ENCODE measurements around the gene ARMC12.
A peak's percentile ranks its signal among the peaks of the same experiment; 100 is the strongest.
"Not testable (repeated sequence)": the region's sequence is repeated elsewhere in the genome, so short reads cannot be mapped to it uniquely, and the experiment has no call there.

Gene ARMC12, protein sequence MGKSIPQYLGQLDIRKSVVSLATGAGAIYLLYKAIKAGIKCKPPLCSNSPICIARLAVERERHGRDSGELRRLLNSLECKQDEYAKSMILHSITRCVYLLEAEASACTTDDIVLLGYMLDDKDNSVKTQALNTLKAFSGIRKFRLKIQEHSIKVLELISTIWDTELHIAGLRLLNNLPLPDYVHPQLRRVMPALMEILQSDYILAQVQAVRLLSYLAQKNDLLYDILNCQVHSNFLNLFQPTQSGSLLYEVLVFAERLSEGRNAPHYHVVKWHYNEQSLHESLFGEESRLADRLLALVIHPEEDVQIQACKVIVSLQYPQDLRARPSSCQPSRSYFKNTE

DNA sequence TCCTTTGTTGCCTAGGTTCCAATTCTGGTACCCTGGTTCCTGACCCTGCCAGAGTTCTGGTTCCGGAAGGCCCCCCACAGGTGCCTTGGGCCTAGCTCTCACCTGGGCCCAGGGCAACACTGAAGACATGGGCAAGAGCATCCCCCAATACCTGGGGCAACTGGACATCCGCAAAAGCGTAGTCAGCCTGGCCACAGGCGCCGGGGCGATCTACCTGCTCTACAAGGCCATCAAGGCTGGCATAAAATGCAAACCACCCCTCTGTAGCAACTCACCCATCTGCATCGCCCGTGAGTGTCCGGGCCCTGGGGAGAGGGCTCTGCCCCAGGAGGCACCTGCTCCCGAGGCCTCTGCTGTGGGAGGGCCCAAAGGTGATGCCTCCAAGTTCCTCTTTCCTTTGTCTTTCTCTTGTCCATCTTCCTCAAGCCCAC is at the start of gene ARMC12:
TSS of gene ARMC12 (plus strand) at position 51 of the 431 bp plus-strand sequence. CDS start at position 128, 77 bp downstream.
- DNase-seq, result no peak

DNA sequence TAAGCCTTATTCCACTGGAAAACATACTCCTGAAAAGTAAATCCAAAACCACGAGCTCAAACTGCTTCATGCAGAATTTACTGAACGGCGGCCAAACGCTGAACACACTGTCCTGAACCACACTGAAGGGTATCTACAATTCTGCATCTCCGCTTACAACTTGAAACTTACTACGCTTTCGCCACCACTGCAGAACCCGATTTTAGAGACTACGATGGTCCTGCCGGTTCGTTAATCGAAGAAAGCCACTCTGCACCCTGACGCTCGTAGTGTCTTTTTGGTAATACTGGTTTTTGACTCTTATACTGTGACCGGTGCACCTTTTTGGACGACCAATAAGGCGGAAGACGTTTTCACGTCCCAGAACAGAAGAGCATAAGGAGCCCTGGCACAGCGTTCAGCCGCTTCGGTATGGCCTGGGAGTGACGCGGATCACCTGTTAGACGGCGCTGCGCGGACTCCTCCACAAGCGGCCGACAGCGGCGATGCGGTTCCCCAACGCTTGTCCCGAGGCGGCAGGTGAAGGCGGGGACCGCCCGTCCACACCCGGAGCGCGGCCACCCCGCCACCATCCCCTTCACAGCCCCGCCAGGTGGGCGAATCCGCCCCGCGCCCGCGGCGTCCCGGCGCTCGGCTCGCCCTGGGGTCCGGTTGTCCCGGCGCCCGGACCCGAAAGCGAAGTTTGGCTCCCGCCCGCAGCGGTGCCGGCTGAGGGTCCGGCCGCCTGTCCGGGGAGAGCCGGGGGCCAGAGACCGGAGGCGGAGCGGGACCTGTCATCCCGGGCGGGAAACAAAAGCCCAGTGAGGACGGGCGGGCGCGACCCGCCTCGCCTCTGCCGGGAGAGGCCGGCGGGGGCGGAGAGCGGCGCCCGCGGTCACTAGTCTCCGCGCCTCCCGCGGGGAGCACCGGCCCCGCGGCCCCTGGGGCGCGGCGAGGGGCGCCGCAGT is 48.9 kb upstream of the ARMC12 start:
- DNase-seq, result peak; percentile 68

DNA sequence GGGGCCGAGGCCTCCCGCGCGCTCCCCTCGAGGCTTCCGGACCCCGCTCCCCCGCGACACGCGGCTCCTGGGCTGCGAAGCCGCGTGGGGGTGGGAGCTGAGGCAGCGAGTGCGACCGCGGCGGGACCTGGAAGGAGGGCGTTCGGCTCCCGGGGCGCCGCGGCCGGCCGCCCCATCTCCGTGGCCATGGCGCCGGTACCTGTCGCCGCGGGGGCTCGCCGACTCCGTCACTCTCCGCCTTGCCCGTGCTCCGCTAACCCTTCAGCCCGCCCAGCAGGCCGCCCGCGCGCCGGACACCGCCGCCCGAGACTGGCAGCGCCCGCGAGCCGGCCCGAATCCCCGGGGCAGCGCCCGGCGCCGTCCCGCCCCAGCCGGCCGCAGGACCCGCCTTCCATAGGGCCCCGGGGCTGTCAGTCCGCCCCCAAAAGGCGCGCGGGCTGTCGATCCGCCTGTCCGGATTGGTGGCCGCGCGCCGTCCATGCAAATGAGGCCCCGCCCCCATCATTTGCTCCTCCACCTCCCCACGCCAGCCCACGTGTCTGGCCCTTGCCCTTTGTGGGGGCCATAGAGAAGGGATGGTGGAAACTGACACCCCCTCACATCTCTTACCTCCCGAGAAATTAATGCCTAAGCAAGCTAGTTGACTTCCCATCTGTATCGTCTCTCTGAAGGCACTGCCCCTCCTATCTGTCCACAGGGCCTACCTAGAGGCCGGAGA is 48.1 kb upstream of the ARMC12 start, which contains the start of gene FKBP5:
TSS of gene FKBP5 (minus strand) at position 311 of the 718 bp plus-strand sequence. CDS start 46,091 bp downstream, outside the sequence.
- DNase-seq, result peak; percentile 91

DNA sequence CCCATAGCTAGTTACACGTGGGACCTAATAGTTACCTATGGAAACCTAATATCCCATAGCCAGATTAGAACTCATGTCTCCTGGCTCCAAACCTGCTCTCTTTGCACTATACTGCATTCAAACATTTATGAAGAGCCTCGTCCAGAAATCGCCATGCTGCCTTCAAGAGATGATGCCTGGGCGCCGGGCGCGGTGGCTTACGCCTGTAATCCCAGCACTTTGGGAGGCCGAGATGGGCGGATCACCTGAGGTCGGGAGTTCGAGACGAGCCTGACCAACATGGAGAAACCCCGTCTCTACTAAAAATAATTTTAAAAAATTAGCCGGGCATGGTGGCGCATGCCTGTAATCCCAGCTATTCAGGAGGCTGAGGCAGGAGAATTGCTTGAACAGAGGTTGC is 46.8 kb upstream of the ARMC12 start:
- not testable (repeated sequence) for DNase-seq

DNA sequence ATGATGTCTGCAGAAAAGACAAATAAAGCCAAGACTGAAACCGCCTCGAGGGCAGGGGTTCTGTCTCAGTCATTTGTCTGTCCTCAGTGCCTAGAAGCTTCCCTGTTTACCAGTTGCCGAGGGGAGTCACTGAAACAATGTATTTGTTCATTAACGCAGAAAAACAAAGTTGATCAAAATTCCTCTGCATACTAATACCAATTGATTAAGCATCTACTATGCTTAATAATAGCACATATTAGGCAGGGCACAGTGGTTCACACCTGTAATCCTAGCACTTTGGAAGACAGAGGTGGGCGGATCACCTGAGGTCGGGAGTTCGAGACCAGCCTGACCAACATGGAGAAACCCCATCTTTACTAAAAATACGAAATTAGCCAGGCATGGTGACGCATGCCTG is 46.3 kb upstream of the ARMC12 start:
- DNase-seq, result no peak

DNA sequence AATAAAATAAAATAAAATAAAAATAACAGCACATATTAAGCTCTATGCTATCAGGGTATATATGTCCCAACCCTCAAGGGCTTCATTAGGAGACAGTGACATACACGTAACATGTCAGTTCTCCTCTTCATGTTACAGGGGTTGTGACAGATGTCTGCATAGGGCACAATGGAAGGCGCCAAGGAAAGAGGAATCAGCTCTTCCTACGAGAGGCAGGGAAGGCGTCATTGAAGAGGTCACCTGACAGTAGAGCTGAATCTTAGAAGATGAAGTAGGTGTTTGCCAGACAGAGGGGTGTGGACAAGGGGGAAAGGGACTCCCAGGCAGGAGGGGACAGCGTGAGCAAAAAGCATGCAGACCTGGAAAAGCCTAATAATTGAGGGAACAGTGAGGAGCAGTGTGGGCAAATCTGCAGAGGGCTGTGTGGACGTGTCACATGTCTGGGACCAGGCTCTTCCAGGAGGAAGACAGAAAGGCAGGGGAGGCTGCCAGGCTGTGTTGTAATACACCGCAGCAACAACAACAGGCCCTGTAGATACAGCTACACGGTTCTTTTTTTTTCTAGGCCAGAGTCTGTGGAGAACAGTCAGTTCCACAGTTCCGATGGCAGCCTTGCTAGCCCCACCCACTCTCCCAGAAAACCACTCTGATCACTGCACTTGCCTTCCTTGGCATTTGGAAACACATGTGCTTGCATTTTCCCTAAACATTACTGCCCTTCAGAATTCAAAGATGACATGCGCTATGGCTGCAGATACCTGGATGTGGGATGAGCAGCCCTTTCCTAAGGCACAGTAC is 45.6 kb upstream of the ARMC12 start:
- DNase-seq, result no peak

DNA sequence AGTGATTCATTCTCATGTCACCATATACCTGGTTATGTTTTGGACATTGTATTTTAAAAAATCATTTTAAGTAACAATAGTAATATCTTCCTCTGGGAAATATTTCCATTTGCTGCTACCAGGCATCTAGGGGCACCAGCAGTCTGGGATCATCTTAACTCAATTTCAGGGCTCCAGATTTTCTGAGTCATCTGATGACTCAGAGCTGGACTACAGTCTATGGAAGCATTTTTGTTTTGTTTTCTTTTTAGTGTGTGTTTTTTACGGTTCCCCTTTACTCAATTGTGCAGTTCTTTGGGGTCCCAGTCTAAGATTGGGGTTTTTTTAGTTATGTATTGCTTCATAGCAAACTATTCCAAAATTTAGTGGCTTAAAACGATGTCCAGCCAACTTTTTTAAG is 42.4 kb upstream of the ARMC12 start:
- DNase-seq, result no peak

DNA sequence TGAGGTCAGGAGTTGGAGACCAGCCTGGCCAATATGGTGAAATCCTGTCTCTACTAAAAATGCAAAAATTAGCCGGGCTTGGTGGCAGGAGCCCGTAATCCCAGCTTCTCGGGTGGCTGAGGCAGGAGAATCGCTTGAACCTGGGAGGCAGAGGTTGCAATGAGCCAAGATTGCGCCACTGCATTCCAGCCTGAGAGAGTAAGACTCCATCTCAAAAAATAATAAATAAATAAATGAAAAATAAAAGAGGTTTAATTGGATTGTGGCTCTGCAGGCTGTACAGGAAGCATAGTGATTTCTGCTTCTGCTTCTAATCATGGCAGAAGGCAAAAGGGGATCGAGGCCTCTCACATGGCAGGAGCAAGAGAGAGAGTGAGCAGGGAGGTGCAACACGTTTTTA is 38.4 kb upstream of the ARMC12 start:
- DNase-seq, result not testable (repeated sequence)

DNA sequence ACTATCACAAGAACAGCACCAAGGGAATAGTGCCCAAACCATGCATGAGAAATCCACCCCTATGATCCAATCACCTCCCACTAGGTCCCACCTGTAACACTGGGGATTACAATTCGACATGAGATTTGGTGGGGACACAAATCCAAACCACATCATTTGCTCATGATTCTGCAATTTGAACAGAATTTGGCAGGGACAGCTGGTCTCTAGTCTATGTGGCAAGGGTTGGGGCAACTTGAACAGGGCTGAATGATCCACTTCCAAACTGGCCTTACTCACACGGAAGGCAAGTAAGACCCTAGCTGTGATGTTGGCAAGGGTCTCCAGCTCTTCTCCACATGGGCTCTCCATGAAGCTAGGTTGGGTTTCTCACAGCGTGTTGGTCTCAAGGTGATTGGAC is 38.0 kb upstream of the ARMC12 start:
- no peak for DNase-seq

DNA sequence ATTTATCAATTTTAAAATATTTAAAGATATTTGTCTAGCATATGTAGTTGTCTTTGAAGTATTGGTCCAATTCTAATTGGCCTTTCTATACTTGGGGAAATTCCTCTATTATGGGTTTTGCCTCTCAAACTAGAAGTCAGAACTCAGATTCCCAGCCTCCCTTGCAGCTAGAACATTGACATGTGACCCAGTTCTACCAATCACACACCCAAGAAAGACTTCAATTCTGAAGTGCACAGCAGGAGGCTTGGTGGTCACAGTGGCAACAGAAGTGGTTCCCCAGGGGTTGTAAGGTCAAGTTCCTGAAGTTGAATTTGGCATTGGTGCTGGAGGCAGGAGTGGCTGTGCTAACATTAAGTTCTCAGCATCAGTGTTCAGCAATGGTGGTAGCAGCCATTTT is 33.3 kb upstream of the ARMC12 start:
- no peak for DNase-seq

DNA sequence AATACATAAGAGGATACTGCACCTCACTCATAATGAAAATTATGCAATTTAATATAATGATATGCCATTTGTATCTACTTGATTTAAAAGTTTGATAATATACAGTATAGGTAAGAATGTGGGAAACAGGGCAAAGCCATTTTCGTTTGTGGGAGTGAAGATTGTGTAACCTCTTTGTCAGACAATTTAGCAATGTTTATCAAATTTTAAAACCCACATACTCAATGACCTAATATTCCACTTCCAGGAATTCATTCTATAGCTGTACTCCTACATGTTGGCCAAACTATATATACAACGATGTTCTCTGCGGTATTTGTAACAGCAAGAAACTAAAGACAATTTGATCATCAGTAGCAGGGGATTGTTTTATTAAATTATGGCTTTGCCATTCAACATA is 30.4 kb upstream of the ARMC12 start:
- DNase-seq, result no peak

DNA sequence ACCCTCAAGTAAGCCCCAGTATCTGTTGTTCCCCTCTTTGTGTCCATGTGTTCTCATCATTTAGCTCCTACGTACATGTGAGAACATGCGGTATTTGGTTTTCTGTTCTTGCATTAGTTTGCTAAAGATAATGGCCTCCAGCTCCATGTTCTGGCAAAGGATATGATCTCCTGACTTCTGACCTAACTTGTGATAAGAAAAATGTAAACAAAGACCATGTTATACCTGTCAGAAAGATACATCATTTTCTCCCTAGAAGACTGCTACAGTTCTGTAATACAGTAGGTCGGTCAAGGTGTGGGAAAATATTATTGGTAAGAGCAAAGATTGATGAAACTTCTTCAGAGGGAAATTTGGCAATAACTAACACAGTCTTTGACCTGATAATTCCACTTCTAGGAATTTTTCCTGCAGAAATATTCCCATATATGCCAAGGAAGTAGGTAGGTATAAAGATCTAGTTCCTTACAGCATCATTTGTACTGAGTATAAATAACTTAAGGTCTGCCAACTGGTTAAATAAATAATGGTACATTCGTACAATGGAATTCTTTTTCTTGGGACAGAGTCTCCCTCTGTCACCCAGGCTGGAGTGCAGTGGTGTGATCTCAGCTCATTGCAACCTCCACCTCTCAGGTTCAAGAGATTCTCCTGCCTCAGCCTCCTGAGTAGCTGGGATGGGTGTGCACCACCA is 29.0 kb upstream of the ARMC12 start:
- no peak for DNase-seq

DNA sequence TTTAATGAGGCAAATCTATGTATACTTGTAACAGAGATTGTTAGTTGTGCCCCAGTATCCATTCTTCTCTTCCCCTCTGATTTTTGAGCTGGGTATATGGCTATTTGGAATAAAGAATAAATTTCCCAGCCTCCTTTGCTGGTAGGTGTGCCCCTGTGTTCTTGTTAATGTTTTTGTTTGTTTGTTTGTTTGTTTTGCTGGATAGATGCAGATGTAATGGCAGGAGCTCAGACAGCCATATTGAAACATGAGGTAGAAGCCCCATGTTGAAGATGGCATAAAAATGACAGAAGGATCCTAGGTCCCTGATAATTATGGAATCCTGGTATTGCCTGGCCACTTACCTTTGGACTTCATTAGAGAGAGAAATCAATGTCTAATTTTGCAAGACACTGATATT is 28.2 kb upstream of the ARMC12 start:
- DNase-seq, result no peak

DNA sequence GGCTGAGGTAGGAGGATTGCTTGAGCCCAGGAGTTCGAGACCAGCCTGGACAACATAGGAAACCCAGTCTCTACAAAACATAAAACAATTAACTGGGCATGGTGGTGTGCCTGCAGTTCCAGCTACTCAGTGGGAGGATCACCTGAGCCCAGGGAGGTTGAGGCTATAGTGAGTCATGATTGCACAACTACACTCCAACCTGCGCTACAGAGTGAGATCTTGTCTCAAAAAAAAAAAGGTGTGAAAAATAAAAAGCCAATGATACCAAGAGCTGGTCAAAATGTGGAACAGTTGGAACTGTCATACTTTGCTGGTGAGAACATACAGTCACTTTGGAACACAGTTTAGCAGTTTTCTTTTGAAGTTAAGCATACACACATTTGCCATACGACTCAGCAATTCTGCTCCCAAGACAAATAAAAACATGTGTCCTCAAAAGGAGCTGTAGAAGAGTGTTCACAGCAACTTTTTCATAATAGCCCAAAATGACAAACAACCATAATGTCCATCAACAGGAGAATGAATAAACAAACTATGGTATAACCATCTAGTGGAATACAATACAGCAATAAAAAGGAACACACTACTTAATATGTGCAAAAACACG is 26.5 kb upstream of the ARMC12 start:
- DNase-seq, result peak; percentile 40

DNA sequence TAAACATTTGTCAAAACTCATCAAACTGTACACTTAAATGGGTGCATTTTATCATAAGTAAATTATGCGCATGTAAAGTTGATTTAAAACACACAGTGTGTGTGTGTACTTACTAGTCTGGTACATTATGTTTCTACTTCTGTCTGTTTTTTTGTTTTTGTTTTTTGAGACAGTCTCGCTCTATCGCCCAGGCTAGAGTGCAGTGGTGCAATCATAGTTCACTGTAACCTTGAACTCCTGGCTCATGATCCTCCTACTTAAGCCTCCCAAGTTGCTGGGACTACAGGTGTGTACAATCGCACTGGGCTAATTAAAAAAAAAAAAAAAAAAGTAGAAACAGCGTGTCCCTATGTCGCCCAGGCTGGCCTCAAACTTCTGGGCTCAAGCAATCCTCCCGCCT is 25.1 kb upstream of the ARMC12 start:
- no peak for DNase-seq

DNA sequence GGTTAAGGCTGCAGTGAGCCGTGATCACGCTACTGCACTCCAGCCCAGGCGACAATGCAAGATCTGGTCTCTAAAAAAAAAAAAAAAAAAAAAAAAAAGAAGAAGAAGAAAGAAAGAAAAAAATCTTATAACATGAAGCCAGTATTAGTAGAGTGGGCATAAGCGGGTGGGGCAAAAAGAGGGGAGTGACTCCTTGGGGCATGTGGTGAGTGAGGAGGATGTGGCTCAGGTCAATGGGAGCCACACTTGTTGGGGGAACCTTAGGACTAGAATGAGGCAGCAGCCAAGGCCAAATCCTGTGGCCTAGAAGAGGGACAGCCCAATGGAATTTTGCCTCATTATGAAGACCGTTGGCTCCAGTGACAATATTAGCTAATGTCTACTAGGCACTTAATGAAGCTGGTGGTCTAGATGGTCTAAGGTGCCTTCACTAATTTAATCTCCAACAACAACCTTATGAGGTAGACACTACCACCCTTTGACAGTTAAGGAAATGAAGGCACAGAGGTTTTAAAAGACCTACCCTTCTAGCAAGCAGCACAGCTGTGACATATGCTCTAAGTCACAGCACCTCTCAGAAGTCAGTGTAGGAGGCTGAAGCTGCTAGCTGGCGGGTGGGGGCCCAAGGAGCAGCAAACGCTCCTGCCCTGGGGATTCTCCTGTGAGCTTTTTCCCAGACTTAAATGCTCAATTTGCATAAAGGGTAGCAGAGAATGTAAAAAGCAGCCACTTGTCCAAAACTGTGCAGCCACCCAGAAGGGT is 23.6 kb upstream of the ARMC12 start:
- no peak for DNase-seq

DNA sequence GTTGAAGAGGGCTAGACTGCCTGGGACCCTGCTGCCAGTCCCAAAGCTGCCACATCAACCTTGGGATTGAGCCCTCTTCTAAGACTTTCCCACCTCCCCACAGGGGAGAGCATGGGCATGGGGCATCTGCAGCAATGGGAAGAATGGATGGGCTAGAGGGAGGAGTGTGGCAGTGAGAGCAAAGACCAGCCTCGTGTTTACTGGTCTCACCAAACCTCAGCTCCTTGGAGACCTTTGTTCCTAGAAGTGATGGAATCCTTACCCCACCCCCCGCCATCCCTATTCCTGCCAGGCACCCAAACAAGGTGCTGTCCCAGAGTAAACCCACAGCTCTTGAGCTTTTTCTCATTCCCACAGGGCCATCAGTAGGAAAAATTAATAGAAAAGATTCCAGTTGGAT is 20.0 kb upstream of the ARMC12 start:
- no peak for DNase-seq

DNA sequence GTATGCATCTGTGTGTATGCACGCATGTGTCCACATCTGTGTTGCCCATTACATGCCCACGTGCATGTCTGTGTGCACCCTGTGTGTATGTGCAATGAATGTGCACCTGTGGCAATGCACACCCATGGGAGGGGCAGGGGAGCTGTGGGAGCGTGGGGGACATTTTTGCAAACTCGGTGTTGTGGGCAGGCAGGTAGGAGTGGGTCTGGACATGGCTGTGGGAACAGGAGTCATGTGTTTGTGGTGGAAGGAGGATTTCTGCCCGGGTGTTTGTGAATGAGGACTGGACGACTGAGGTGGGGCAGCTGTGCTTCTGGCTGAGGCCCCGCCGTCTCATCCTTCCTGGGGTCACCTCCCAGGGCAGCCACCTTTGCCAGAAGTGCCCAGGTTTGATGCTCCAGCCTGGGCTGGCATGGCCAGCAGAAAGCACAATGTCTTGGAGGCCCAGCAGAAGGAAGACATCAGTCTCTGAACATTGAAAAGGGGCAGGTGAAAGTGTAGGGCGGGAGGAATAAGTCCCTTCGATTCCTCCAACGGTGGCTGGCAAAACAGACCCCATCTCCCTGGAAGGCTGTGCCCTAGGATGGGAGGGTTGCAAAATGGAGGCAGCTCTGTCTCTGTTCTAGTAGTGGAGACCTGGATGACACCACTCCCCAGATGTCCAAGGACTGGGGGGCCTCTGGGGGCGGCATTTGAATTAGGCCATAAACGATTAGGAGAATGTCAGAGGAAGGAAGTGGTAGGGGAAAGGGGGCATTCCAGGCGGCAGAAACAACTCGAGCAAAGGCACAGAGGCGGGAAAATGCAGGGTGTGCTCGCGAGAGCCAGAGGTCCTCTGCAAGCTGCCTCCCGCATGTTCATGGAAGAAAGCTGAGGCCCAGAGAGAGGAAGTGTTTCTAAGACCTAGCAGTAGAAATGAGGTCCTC is 19.1 kb upstream of the ARMC12 start:
- DNase-seq, result no peak

DNA sequence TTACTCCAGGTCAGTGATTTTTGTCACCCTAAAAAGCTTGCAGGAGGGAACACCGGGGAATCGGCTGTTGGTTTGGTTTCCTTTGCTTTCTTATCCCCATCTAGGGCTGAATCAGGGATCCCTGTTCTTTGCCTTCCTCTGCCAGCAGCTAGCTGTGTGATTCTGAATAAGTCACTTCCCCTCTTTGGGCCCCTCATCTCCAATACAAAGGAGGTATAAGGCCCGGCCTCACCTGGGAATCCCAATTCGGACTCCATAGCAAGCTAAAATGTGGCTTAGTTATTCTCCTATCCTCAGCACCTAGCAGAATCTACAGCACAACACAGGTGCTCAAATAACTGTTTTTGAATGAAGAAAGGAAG is 18.5 kb upstream of the ARMC12 start:
- no peak for DNase-seq
